NOMO-1 treated with DMSO at 0.1 percent for 48 hours (cell line): Measurements from ENCODE around the gene SPAAR.
"Not testable (repeated sequence)": the region's sequence is repeated elsewhere in the genome, so short reads cannot be mapped to it uniquely, and the experiment has no call there.

Experiments
- DNase-seq: peaks from one replicate; lab custom pipeline; 2025; ENCODE audit not compliant: unreplicated experiment; lab: John Stamatoyannopoulos, UW

The SPAAR gene

DNA sequence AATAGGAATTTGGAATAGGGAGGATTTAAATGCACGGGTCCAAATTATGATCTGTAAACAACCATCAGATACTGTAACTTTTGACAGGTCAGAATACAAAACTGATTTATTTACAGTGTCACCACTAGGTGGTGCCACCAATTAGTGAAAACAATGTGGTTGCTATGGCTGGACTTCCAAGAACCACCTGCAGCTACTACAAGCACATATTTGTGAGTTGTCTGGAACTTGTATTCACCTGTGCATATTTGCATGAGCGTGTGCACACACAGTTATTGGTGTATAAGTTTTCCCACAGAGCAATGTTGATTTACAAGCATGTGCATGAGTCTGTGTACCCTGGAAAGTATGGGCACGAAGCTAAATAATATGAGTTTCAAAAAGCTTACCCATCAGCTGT lies 6.2 kb upstream of the SPAAR start:
- DNase-seq = peak; percentile 56

DNA sequence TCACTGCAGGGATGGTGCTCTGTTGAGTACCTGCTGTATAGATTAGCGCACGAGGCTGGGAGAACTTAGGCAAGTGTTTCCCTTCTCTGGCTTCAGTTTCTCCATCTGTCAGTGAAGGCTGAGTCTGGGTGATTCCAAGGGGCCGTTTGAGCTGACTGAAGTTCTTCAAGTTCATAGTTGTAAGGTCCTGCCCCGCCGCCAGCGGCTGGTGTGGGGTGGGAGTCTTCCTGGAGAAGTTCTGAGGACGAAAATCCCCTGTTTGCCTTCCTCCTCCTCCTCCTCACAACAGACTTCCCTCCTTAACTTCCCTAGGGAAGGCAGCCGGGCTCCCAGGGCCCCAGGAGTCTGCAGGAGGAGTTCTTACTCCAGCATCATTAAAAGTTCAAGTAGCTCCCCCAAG lies 5.0 kb upstream of the SPAAR start:
- no peak for DNase-seq

DNA sequence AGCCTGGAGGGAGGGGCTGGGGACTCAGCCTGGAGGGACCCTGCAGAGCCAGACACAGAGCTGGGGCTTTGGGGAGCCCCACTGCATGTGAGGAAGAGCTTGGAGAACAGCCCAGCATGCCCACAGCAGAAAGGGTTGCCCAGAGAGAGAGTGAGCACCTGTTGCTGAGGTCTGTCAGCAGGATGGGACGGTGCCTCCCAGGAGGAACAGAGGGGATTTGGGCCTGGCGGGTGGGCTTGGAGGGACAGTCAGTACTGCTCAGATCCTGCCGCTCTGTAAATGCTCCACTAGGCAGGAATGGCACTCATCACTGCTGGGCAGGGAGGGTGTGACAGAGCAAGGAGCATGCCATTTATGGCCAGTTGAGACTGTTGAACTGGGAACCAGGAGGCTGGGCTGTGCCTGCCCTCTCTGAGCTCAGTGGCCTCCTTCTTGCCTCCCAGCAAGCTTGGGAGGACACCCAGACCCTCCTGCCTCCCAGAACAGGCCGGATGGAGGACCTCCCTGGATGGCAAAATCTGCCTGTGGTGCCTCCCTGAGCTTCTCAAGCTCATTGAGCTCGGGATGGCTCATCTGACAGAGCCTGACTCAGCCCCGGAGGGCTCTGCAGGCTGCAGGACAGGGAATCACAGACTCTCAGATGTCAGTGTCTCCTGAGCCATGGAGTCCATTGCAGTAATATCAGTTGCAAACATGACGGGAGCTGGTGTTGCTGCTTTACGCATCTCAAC lies 4.1 kb upstream of the SPAAR start:
- DNase-seq = no peak

DNA sequence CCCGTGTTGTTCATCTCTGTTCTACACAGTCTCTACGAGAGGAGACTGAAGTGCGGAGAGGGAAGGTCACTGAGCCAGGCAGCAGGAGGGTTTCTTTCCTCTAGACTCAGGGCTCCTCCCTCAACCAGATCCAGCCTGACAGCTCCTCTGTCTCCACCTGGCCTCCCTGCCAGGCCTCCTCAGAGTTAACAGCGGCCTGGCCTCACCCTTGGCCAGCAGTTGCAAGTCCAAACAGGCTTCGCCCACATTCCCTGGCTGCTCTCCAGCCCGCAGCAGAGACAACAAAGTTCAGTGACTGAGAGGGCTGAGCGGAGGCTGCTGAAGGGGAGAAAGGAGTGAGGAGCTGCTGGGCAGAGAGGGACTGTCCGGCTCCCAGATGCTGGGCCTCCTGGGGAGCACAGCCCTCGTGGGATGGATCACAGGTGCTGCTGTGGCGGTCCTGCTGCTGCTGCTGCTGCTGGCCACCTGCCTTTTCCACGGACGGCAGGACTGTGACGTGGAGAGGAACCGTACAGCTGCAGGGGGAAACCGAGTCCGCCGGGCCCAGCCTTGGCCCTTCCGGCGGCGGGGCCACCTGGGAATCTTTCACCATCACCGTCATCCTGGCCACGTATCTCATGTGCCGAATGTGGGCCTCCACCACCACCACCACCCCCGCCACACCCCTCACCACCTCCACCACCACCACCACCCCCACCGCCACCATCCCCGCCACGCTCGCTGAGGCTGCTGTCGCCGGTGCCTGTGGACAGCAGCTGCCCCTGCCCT lies 3.2 kb upstream of the SPAAR start, which contains the start of gene HRCT1:
HRCT1 (plus strand) TSS at position 291 of the 768 bp plus-strand sequence; CDS start at position 377, 86 bp downstream.
- DNase-seq = no peak

DNA sequence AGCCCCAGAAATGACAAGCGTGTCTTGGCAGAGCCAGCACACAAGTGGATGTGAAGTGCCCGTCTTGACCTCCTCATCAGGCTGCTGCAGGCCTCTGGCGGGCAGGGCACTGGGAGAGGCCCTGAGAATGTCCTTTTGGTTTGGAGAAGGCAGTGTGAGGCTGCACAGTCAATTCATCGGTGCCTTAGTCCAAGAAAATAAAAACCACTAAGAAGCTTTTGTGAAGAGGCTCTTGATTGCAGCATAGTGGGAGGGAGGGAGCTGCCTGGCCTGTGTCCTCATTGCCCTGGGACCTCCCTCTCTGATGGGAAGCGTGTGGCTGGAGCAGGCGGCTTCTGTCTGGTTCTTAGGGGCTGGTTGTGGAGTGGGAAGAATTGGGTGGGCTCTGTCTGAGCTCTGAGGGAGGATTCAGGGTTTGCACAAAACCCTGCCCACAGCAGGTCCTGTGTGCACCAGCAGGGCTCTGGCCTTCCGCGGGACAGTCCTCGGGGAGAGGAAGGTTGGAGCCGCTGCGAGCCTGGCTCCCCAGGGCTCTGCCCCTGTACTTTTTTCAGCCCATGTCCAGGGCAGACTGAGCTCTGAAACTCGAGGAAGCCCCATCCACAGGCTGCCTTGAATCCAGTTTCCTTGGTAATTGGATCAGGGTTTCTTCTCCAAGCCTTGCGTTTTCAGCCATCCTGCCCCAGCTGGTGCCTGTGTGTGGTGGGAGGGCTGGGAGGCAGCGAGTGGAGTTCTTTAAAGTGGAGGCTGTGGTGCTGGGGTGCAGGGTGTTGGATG lies 2.2 kb upstream of the SPAAR start:
- DNase-seq = no peak

DNA sequence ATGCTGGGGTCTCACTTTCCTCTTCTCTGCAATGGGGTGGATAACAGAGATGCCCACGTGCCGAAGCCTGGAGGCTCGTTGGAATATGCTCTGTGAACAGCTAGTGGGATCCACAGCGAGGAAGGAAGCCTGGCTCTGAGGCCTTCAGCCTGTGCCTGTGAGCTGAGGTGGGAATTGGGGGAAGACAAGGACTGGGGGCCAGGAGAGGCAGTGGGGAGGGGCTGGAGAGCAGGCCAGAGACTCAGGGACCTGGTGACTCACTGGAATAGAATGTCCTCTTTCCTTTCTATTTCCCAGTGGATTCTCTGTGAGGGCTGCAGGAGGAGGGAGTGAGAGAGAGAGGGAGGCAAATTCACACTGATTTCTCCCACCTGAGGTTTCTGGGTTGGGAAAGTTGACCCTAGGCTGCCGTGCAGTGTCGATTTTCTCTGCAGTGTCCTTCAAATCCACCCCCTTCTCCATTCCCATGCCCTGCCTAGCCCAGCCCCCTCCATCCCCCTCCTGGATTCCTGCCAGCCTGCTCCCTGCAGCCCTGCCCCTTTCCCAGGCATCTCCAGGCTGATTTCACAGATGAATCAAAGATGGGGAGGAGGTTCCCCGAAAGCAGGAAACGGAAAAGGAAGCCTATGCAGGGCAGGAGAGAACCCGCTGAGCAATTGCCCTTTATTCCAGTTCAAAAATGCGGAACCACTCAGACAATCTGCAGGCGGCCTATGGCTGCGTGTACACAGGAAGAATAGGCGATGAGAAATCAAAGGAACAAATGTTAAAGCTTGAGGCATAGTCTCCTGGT lies 1.4 kb upstream of the SPAAR start:
- DNase-seq = peak; percentile 22

DNA sequence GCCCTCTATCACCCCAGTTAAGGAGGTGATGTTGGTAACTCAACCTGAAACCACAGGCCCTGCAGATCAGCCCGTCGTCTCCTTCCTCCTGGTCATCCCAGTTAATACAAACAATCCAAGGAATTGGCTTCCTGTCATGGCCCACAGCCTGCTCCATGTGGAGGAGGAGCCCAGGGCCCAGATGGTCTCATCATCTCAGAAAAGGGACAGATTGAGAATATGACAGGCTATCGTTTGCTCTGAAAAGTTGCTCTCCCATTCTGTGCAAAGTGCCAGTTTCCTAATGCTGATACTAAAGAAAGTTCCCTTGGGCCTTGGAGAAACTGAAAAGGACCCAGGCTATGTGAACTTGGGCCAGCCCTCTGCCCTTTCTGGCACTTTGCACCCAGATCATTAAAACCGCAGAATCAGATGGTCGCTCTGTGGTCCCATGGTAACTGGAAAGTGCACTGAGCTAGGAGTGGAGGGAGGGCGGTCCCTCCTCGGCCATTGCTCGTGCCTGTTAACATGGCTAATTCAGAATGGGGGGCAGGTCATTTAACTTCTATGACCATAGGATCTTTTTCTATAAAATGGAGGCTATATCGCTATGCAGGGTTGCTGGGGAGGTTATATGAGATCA lies 675 bp upstream of the SPAAR start:
- DNase-seq = no peak

DNA sequence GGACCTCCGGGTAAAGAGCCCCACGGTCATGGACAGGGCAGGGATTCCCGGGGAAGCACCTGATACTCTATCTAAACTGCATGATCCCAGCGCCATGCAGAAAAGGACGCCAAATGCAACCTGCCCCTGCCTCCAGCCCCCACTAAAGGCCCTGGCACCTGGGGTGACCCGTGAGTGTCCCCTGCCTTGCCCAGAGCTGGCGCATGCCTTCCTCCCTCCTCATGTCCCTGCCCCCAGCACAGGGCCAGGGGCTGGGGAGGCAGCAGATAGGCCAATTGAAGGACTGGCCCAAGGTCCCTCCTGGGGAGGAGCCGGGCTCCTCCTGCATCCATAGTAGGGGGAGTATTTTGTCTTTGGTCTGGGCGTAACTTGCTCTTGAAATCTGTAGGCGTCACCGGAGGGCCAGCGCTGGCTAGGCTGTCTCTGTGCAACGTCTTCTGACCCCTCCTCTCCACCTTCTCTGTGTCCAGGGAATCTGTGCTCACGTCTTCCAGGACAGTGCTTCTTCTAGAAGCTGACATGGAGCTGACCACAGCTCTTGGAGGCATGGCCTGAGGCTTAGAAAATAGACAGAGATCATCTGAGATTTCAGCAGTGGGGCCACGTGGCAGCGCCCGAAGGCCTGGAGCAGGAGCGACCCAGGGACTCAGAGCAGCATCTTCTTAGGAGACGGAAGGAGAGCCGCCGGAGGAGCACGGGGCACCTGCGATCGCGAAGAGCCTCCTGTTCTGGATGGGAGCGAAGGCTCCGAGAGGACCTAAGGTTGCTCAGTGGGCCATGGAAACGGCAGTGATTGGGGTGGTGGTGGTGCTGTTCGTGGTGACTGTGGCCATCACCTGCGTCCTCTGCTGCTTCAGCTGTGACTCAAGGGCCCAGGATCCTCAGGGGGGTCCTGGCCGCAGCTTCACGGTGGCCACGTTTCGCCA lies 660 bp downstream of the SPAAR start:
- no peak for DNase-seq

DNA sequence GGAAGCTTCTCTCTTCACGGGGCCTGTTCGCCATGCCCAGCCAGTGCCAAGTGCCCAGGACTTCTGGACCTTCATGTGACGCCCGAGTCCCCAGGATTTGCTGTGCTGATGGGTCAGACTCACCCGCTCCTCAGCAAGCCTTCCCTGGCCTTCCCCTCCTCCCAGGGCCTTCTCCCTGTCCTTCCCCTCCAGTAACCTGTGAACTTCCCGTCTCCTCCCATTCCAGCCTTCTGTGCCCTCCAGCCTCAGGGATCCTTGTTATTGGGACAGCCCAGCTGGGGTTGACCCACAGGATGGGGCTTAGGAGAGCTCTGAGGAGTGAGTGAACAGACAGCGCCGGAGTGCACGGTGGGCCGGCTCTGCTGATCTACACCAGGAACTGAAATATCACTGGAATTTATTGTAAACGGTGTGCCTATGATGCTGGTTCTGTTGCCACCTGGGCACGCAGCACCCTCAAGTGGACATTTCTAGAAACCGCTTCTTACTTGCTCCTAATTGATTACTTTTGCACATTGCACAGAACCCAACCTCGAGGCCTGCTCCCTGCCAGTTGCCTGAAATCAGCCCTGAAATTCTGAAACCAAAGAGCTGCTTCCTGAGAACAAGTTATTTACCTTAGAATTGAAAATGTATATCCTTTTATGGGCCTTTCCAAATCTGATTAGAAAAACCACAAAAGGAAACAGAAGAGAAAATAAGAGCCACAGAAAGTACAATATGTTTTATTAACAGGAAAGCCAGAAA lies 1.5 kb downstream of the SPAAR start:
- DNase-seq = peak; percentile 68

DNA sequence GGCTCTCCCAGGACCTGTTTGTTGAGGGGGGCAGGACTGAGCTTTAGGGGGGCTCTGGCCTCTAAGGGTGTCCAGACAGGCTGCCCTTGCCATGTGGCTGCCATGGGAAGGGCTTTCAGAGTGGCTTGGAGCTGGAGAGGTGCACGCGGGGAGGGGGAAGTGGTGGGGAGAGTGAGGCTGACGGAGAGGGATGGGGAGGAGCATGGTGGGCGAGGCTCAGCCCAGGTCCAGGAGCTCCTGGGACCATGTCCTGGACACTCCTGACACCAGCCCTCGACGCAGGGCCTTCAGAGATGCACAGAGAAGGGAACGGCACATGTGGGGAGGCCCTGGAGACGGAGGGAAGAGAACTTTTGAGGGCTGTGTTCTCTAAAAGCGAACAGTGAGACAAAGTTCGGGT lies 2.4 kb downstream of the SPAAR start:
- DNase-seq = no peak

DNA sequence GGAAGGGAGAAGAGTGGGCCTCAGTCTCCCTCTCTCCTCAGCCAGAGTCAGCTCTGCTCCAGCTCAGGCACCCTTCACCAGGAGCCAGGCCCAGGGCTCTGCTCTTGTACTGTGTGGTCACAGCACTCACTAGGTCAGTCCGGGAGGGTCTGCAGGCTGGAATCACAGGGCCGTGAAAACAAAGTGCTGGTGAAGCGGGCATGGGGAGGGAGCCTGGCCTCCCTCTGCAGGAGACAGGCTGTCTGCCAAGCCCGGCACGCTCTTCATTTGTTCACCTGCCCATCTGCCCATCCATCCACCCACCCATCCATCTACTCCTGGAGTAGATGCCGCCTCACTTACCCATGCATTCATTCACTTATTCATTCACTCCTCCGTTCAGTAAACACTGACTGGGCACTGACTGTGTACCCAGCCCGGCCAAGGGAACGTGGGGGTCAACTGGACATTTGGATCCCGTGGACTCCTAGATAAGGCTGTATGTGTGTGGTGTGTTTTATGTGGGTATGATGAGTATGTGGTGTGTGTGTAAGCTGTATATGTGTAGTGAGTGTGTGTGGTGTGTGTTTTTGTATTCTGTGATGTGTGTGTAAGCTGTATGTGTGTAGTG lies 3.6 kb downstream of the SPAAR start:
- DNase-seq = no peak

DNA sequence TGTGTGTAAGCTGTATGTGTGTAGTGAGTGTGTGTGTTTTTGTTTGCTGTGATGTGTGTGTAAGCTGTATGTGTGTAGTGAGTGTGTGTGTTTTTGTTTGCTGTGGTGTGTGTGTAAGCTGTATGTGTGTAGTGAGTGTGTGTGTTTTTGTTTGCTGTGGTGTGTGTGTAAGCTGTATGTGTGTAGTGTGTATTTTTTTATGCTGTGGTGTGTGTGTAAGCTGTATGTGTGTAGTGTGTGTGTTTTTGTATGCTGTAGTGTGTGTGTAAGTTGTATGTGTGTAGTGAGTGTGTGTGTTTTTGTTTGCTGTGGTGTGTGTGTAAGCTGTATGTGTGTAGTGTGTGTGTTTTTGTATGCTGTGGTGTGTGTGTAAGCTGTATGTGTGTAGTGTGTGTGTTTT lies 4.1 kb downstream of the SPAAR start:
- DNase-seq = not testable (repeated sequence)

DNA sequence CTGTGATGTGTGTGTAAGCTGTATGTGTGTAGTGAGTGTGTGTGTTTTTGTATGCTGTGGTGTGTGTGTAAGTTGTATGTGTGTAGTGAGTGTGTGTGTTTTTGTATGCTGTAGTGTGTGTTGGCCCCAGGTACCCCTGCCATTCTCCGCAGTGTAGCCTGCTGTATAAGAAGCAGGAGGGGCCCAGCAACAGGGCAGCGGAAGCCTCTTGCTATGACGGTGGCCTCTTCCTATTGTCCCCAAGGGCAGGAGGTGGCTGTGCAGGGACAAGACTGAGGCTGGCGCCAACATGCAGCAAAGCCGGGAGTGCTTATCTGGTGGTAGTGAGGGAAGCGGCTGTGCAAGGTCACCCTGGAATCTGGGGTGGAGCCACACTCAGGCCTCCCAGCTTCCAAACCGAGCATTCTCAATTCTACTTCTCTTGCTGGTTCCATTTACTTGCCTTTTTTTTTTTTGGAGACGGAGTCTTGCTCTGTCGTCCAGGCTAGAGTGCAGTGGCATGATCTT lies 5.1 kb downstream of the SPAAR start:
- DNase-seq = no peak

DNA sequence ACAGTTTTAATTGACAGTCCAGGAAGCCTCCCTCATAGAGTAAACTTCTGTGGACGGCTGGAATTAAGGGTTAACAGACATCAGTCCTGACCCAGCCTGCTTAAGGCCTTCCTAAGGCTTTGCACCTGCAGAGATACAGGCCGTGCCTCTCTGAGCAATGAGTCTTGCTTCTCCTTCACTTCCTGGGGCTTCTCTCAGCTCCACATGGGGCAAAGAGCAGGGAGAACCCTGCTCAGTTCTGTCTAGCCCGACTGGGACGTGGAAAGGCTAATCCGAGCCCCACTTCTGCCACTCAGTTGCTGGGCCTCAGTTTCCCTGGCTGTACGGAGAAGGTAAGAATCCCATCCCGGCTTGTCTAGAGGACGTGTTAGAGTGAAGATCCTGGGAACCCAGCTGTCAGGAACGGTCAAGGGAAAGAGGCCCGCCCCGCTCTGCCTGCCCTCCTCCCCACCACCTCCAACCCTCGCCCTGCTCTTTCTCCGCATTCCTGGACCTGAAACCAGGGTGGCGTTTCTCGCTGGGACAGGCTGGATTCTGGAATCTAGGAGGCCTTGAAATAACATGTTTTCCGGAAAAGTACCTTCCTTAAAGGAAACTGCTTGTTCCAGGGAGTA lies 6.5 kb downstream of the SPAAR start:
- DNase-seq = no peak

DNA sequence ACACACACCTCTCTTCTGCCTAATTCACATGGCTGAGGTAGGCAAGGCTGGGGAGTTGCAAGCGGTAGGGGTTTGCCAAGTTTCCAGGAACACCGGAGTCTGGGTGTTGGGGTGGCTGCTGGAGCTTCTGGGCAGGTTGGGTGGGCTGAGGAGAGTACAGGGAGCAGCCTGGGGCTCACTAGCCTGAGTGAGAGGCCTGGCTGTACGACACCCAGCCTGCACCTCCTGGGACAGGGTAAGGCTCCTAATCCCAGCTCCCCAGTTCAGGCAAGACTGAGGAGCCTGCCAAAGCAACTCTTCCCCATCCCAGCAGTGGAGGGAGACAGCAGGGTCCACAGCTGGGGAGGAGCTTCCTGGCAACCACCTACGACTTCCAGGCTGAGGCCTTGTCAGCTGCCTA lies 8.0 kb downstream of the SPAAR start:
- no peak for DNase-seq

DNA sequence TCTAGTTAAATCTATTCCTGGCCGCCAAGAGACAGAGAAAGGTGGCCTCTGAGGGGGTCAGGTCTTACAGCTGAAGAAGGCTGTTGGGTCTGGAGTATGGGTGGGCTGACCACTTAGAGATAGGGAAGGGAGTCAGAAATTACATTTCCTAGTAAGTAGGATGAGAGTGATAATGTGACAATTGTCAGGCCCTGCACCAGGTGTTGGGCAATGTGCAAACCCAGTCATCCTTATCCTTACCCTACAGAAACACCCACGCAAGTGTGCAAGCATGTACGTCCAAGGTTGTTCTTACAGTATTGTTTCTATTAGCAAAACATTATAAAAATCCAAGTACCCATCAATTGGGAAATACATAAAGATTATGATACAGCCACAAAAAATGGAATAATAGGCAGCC lies 9.5 kb downstream of the SPAAR start:
- DNase-seq = no peak

DNA sequence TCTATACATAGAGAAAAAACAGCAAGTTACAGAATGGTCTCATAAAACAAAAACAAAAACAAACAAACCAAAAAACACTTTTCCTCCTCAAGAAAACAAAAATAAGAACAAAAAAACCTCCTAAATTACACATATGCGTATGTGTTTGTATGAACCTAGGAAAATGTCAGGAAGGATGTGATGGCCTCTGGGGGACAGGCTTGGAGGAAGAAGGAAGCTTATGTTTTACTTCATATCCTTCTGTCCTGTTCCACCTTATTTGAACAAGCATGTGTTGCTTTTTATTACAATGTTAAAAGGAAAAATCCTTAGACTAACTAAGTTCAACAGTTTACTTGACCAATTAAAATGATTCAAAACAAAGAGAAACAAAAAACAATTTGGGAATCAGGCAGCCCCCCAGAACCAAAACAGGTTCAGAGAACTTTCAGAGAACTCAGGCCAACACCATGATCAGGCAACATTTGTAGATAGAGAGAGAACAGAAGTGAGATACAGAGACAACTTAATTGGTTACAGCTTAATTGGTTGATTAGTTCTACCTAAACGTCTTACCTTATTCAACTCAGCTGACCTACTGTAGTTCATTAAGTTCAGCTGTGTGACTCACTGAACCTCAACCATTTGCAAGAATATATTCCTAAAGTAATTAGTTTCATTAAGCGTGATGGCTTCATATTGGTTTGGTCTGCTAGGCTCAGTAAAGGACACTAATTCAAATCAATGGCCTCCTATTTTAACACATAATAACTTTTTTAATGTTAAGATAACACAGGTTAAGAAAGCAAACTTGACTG lies 10.1 kb downstream of the SPAAR start:
- DNase-seq = peak; percentile 57
